Spleen (tissue), 11 donors: ENCODE measurements around the gene ZNF536. TPM values are rescaled to one million over a fixed set of nuclear protein-coding genes. Genes with fewer than 3 reads are reported as not detected.

Source experiments
- DNase-seq: peaks from one replicate; pipeline ENCODE4 v3.0.0-alpha.2; 2020
- H3K27ac ChIP-seq, 8 donors: fragments of 200-600 bp; sonication (generic) in 7 of 8; 1 replicate in 4 of 8; 2 replicates in 4 of 8; pipeline versions ENCODE4 v1.5.0 to v1.8.0; 2016 to 2021; ENCODE audit warnings: inconsistent platforms in 4 of 8, mild to moderate bottlenecking in 4 of 8, moderate library complexity in 1 of 8
- H3K27me3 ChIP-seq, 7 donors: fragments of 200-600 bp; sonication (generic) in 6 of 7; replicated peaks in 1 of 7; 1 replicate in 4 of 7; 2 replicates in 3 of 7; pipeline versions ENCODE4 v1.5.0 to v1.8.0; 2016 to 2021; ENCODE audit warnings: inconsistent platforms in 3 of 7, mild to moderate bottlenecking in 1 of 7
- H3K36me3 ChIP-seq, 6 donors: fragments of 200-600 bp; sonication (generic) in 5 of 6; 1 replicate in 4 of 6; 2 replicates in 2 of 6; pipeline versions ENCODE4 v1.5.0 to v1.8.0; 2016 to 2021; ENCODE audit warnings: inconsistent platforms in 2 of 6
- H3K4me1 ChIP-seq, 6 donors: fragments of 200-600 bp; sonication (generic) in 5 of 6; 1 replicate in 3 of 6; 2 replicates in 3 of 6; pipeline versions ENCODE4 v1.5.0 to v1.8.0; 2016 to 2021; ENCODE audit warnings: inconsistent platforms in 3 of 6
- H3K4me3 ChIP-seq, 8 donors: fragments of 200-600 bp; sonication (generic) in 7 of 8; 1 replicate in 4 of 8; 2 replicates in 4 of 8; pipeline versions ENCODE4 v1.5.0 to v1.8.0; 2016 to 2021; ENCODE audit warnings: inconsistent platforms in 4 of 8, mild to moderate bottlenecking in 4 of 8, moderate library complexity in 2 of 8
- H3K9me3 ChIP-seq, 8 donors: fragments of 200-600 bp; sonication (generic) in 7 of 8; 1 replicate in 4 of 8; 2 replicates in 4 of 8; pipeline versions ENCODE4 v1.5.0 to v1.8.0; 2016 to 2021; ENCODE audit warnings: inconsistent platforms in 4 of 8
- CTCF ChIP-seq, 11 experiments: fragments of 200-600 bp in 7 of 11; fragments of 450-650 bp in 4 of 11; sonication (generic) in 4 of 11; IDR thresholded peaks in 8 of 11; conservative IDR thresholded peaks in 3 of 11; 1 replicate in 7 of 11; 2 replicates in 4 of 11; pipeline versions ENCODE4 v1.4.0 to v1.8.0; 2016 to 2021; ENCODE audit warnings: antibody characterized with exemption in 11 of 11, inconsistent platforms in 4 of 11, mild to moderate bottlenecking in 1 of 11
- POLR2A ChIP-seq, 3 donors: fragments of 450-650 bp; IDR thresholded peaks; one replicate each; pipeline ENCODE4 v1.5.1; 2017; ENCODE audit warnings: antibody characterized with exemption in 3 of 3, mild to moderate bottlenecking in 1 of 3
- POLR2AphosphoS5 ChIP-seq, 3 donors: sonication (generic); formaldehyde crosslinking; IDR thresholded peaks; one replicate each; pipeline ENCODE4 v1.5.1; 2017; ENCODE audit warnings: antibody characterized with exemption in 3 of 3
- WGBS, 5 donors: extraction: QIAGEN DNeasy Blood & Tissue Kit in 3 of 5; methylation state at CpG; one replicate each; pipeline versions ENCODE4 v1.1.5 to v1.1.7; 2013 to 2018; 5-methylcytosine and 5-hydroxymethylcytosine counted together
- intact Hi-C: fragments of 100-400 bp; cut with DNase I; formaldehyde crosslinking; loops from one replicate; pipeline ENCODE4 v1.15.0; 2023; ENCODE audit warnings: low total_unique reads
- polyA plus RNA-seq, 3 donors: library from polyadenylated mRNA; stranded (reverse); fragments of 200-250 nt; gene quantifications; one replicate each; pipeline ENCODE4 v1.2.1, GENCODE V29; 2013
- total RNA-seq, 7 donors: library from RNA; depleted of rRNA in 3 of 7; stranded (reverse); fragments of >200 nt in 3 of 7; fragmentation: NEBNext Ultra II Directional in 4 of 7; extraction: Animal tissue kit (Norgen Biotek cat#: 25700) in 4 of 7; gene quantifications; one replicate each; pipeline versions ENCODE4 v1.1.0 to v1.2.1, GENCODE V29; 2016 to 2021
- donor health status: healthy with polysubstance abuse.
- donor health status: DM: no; HTN: no; CAD: no; lungs with moderate emphysema.
- donor health status: DM: no; HTN: no; CAD: no.
- donor health status: Bipolar disorder and iron deficiency.
- donor health status: healthy.
- donor health status: DM: no; HTN: no; CAD: no.
- donor health status: DM: yes; HTN: yes; CAD: no.

The ZNF536 gene
- total and polyA plus RNA-seq, 10 donors: 0.13 to 4.1 (median 2.1) TPM

- H3K9me3 ChIP-seq: no peaks in the 10 kb centered on the region
- no peaks in the 10 kb centered on the region for H3K36me3 ChIP-seq
- H3K4me1 ChIP-seq: no peaks in the 10 kb centered on the region
- intact Hi-C loops: no loop called here
- WGBS, 5 donors: 89 to 95% (median 93%) methylated on average over 17 of the region's 17 CpGs
- no peak for DNase-seq
- H3K27ac ChIP-seq: no peak overlapping the region
- TF ChIP-seq CTCF (IDR thresholded peaks at IDR 0.05 in 8 of 11, conservative IDR thresholded peaks at IDR 0.05 in 3 of 11) (no peak), POLR2A (IDR thresholded peaks at IDR 0.05) (no peak), POLR2AphosphoS5 (IDR thresholded peaks at IDR 0.05) (no peak)
- H3K27me3 ChIP-seq: peaks cover 0 to 4% (median 0%) of the 10 kb centered on the region in 7 donors
- H3K4me3 ChIP-seq: no peak overlapping the region
Observed at GRCh38 chr19:30516531-30516930, 144.3 kb downstream of the ZNF536 start.

GRCh38 chr19:30518965-30519606 lies 146.9 kb downstream of the ZNF536 start:
- H3K4me3 ChIP-seq: no peak overlapping the region
- 74 to 84% (median 81%) methylated on average over 10 to 13 of the region's 13 CpGs for WGBS, 5 donors
- no peak overlapping the region for H3K27ac ChIP-seq
- TF ChIP-seq POLR2A (IDR thresholded peaks at IDR 0.05) (no peak), POLR2AphosphoS5 (IDR thresholded peaks at IDR 0.05) (no peak), CTCF (IDR thresholded peaks at IDR 0.05 in 8 of 11, conservative IDR thresholded peaks at IDR 0.05 in 3 of 11) (no peak)
- H3K27me3 ChIP-seq: peaks cover 0 to 8% (median 0%) of the 10 kb centered on the region in 7 donors
- no peaks in the 10 kb centered on the region for H3K9me3 ChIP-seq
- H3K4me1 ChIP-seq: no peaks in the 10 kb centered on the region
- no peaks in the 10 kb centered on the region for H3K36me3 ChIP-seq
- DNase-seq: no peak
- intact Hi-C loops: no loop called here

GRCh38 chr19:30519607-30520205 lies 147.5 kb downstream of the ZNF536 start:
- TF ChIP-seq POLR2AphosphoS5 (IDR thresholded peaks at IDR 0.05): no peak
- 86 to 96% (median 92%) methylated on average over 3 of the region's 3 CpGs for WGBS, 5 donors
- DNase-seq: no peak

DNA sequence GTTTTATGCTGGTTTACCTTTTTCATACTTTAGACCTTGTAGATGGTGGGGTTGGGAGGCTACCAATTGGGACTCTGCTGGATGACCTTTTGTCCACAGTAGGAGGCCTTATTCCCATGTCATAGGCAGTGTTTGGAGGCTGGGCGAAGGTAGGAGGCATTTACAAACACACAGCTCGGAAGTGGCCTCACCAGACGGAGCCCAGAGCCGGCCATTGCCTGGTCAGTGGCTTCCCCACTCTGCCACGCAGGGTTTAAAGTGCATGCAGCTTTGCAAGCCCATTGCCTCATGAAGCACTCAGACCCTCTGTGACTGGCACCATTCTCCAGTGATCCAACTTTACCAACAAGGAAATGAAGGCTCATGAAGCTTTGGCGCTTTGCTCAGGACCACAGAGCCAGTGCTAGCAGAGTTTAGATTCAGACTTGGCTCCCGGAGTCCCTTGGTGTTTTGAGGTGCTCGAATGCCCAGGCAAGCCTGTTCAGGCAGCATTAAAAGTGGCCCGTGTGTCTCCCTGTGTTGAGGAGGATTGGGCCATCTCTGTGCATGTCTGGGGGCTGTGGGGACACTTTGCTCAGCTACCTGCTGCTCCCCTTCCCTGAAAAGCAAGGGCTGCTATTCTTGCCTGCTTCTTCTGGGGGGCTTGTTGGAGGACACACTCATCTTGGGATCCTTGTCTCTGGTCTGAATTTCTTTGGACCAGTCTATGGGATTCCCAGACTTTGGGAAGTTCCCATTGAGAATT lies 148.7 kb downstream of the ZNF536 start:
- TF ChIP-seq POLR2A (IDR thresholded peaks at IDR 0.05): no peak
- TF ChIP-seq POLR2AphosphoS5 (IDR thresholded peaks at IDR 0.05): no peak
- TF ChIP-seq CTCF (IDR thresholded peaks at IDR 0.05 in 8 of 11, conservative IDR thresholded peaks at IDR 0.05 in 3 of 11): no peak
- intact Hi-C loops: no loop called here
- Histone ChIP-seq H3K9me3 (no peaks in the 10 kb centered on the region), H3K27me3 (peaks cover 0 to 8% (median 0%) of the 10 kb centered on the region in 7 donors), H3K4me3 (no peak overlapping the region), H3K27ac (no peak overlapping the region), H3K4me1 (no peaks in the 10 kb centered on the region), H3K36me3 (no peaks in the 10 kb centered on the region)
- no peak for DNase-seq
- 77 to 96% (median 86%) methylated on average over 5 to 9 of the region's 9 CpGs for WGBS, 5 donors

More at GRCh38 chr19:30519607-30520205, 147.5 kb downstream of the ZNF536 start:
- no peak overlapping the region for H3K4me3 ChIP-seq
- no peak overlapping the region for H3K27ac ChIP-seq
- H3K36me3 ChIP-seq: no peaks in the 10 kb centered on the region
- peaks cover 0 to 8% (median 0%) of the 10 kb centered on the region in 7 donors for H3K27me3 ChIP-seq
- intact Hi-C loops: no loop called here
- no peaks in the 10 kb centered on the region for H3K9me3 ChIP-seq
- H3K4me1 ChIP-seq: no peaks in the 10 kb centered on the region
